Karpas-422 (cell line): Measurements from ENCODE around the gene MCTP2. TPM values are rescaled to one million over a fixed set of nuclear protein-coding genes. Genes with fewer than 3 reads are reported as not detected.

Source experiments
- DNase-seq: peaks from one replicate; pipeline ENCODE4 v3.0.0-alpha.2; 2015
- H2AFZ ChIP-seq: fragments of 200-600 bp; sonication (generic); 2 replicates; pipeline ENCODE4 v1.6.1; 2014; ENCODE audit warnings: antibody characterized with exemption, low read length, mixed read lengths
- H3K27ac ChIP-seq: fragments of 200-600 bp; sonication (generic); 2 replicates; pipeline ENCODE4 v1.5.1; 2014; ENCODE audit warnings: mild to moderate bottlenecking, low read length, moderate library complexity
- H3K27me3 ChIP-seq: fragments of 200-600 bp; sonication (generic); 2 replicates; pipeline ENCODE4 v1.6.1; 2014; ENCODE audit warnings: low read length, mixed read lengths
- H3K36me3 ChIP-seq: fragments of 200-600 bp; sonication (generic); 2 replicates; pipeline ENCODE4 v1.6.1; 2014; ENCODE audit warnings: low read length, mixed read lengths; ENCODE audit not compliant: insufficient read depth
- H3K4me1 ChIP-seq: fragments of 200-600 bp; sonication (generic); 2 replicates; pipeline ENCODE4 v1.6.1; 2014; ENCODE audit warnings: mild to moderate bottlenecking, low read length, mixed read lengths
- H3K4me2 ChIP-seq: fragments of 200-600 bp; sonication (generic); 2 replicates; pipeline ENCODE4 v1.6.1; 2014; ENCODE audit warnings: low read length, low read depth, mild to moderate bottlenecking; ENCODE audit not compliant: poor library complexity, severe bottlenecking
- H3K4me3 ChIP-seq: fragments of 200-600 bp; sonication (generic); 2 replicates; pipeline ENCODE4 v1.5.1; 2014; ENCODE audit warnings: mild to moderate bottlenecking, antibody characterized with exemption, low read length, mixed read lengths
- H3K79me2 ChIP-seq: fragments of 200-600 bp; sonication (generic); 2 replicates; pipeline ENCODE4 v1.6.1; 2014; ENCODE audit warnings: mild to moderate bottlenecking, low read length, mixed read lengths
- H3K9ac ChIP-seq: fragments of 200-600 bp; sonication (generic); 2 replicates; pipeline ENCODE4 v1.6.0; 2014; ENCODE audit warnings: low read length
- H3K9me2 ChIP-seq: fragments of 200-600 bp; sonication (generic), shearing (Covaris generic); replicated peaks from 2 replicates; pipeline ENCODE4 v1.6.0; 2014; ENCODE audit warnings: mild to moderate bottlenecking, low read length, moderate library complexity; ENCODE audit not compliant: insufficient read depth
- H3K9me3 ChIP-seq: fragments of 300-700, 200-600 bp; sonication (generic); 2 replicates; pipeline ENCODE4 v1.6.1; 2014; ENCODE audit warnings: low read length, mixed read lengths
- H4K20me1 ChIP-seq: fragments of 200-600 bp; sonication (generic); 2 replicates; pipeline ENCODE4 v1.6.1; 2014; ENCODE audit warnings: mild to moderate bottlenecking, antibody characterized with exemption, low read length, low read depth; ENCODE audit not compliant: insufficient read depth
- total RNA-seq: library from RNA; depleted of rRNA; stranded (reverse); fragments of >200 nt; shearing (Covaris generic); gene quantifications from 2 replicates; pipeline ENCODE4 v1.2.3, GENCODE V29; 2014; ENCODE audit warnings: low replicate concordance

Gene MCTP2
- total RNA-seq, 1 experiment from 2014 or later = 58.9 TPM

- peaks cover 7% of the 10 kb centered on the region for H3K36me3 ChIP-seq
- no peak for DNase-seq
- no peaks in the 10 kb centered on the region for H3K4me1 ChIP-seq
- H4K20me1 ChIP-seq = no peaks in the 10 kb centered on the region
- H3K9me2 ChIP-seq = no peaks in the 10 kb centered on the region
- no peaks in the 10 kb centered on the region for H3K9me3 ChIP-seq
- H3K4me3 ChIP-seq = no peak overlapping the region
- no peak overlapping the region for H3K27ac ChIP-seq
- no peak overlapping the region for H3K4me2 ChIP-seq
- no peak overlapping the region for H2AFZ ChIP-seq
- H3K79me2 ChIP-seq = no peaks in the 10 kb centered on the region
- no peak overlapping the region for H3K9ac ChIP-seq
- no peaks in the 10 kb centered on the region for H3K27me3 ChIP-seq
These were observed 128.9 kb downstream of the MCTP2 start for GRCh38 chr15:94360251-94360685.

GRCh38 chr15:94362385-94363092 is 131.2 kb downstream of the MCTP2 start:
- H3K79me2 ChIP-seq = no peaks in the 10 kb centered on the region
- no peak overlapping the region for H3K4me3 ChIP-seq
- peaks cover 5% of the 10 kb centered on the region; the same call in 1 of the 2 replicates for H3K36me3 ChIP-seq
- peaks cover 13% of the 10 kb centered on the region for H3K4me1 ChIP-seq
- no peak overlapping the region for H3K9ac ChIP-seq
- H3K9me2 ChIP-seq = no peaks in the 10 kb centered on the region
- no peak overlapping the region for H2AFZ ChIP-seq
- H3K27ac ChIP-seq = no peak overlapping the region
- no peaks in the 10 kb centered on the region for H3K27me3 ChIP-seq
- H3K4me2 ChIP-seq = no peak overlapping the region
- no peaks in the 10 kb centered on the region for H3K9me3 ChIP-seq
- DNase-seq = no peak
- no peaks in the 10 kb centered on the region for H4K20me1 ChIP-seq

GRCh38 chr15:94363382-94363781 is 132.0 kb downstream of the MCTP2 start:
- Histone ChIP-seq H3K4me2 (no peak overlapping the region), H3K36me3 (peaks cover 5% of the 10 kb centered on the region; the same call in 1 of the 2 replicates), H3K9me2 (no peaks in the 10 kb centered on the region), H3K9me3 (no peaks in the 10 kb centered on the region), H3K9ac (no peak overlapping the region), H3K79me2 (no peaks in the 10 kb centered on the region), H2AFZ (no peak overlapping the region), H3K4me1 (peaks cover 17% of the 10 kb centered on the region), H3K27me3 (no peaks in the 10 kb centered on the region), H3K27ac (no peak overlapping the region), H4K20me1 (no peaks in the 10 kb centered on the region), H3K4me3 (no peak overlapping the region)
- no peak for DNase-seq

- no peak for DNase-seq
- H3K4me1 ChIP-seq = peaks cover 17% of the 10 kb centered on the region
- H3K79me2 ChIP-seq = no peaks in the 10 kb centered on the region
- no peak overlapping the region for H3K9ac ChIP-seq
- no peak overlapping the region for H3K4me3 ChIP-seq
- H2AFZ ChIP-seq = no peak overlapping the region
- H3K36me3 ChIP-seq = peaks cover 7% of the 10 kb centered on the region
- H3K27ac ChIP-seq = no peak overlapping the region
- no peaks in the 10 kb centered on the region for H4K20me1 ChIP-seq
- no peaks in the 10 kb centered on the region for H3K9me3 ChIP-seq
- H3K4me2 ChIP-seq = no peak overlapping the region
- H3K27me3 ChIP-seq = no peaks in the 10 kb centered on the region
- H3K9me2 ChIP-seq = no peaks in the 10 kb centered on the region
These were observed 135.4 kb downstream of the MCTP2 start for GRCh38 chr15:94366781-94367180.

- H3K36me3 ChIP-seq = peaks cover 13% of the 10 kb centered on the region
- peaks cover 17% of the 10 kb centered on the region for H3K4me1 ChIP-seq
- H4K20me1 ChIP-seq = no peaks in the 10 kb centered on the region
- H3K27ac ChIP-seq = no peak overlapping the region
- H3K9ac ChIP-seq = no peak overlapping the region
- no peaks in the 10 kb centered on the region for H3K9me3 ChIP-seq
- H3K4me2 ChIP-seq = no peak overlapping the region
- H3K9me2 ChIP-seq = no peaks in the 10 kb centered on the region
- H3K4me3 ChIP-seq = no peak overlapping the region
- no peak overlapping the region for H2AFZ ChIP-seq
- DNase-seq = no peak
- no peaks in the 10 kb centered on the region for H3K79me2 ChIP-seq
- H3K27me3 ChIP-seq = no peaks in the 10 kb centered on the region
These were observed 136.6 kb downstream of the MCTP2 start for GRCh38 chr15:94367726-94368535.

GRCh38 chr15:94370206-94370935 is 139.0 kb downstream of the MCTP2 start:
- DNase-seq = no peak
- H3K27me3 ChIP-seq = no peaks in the 10 kb centered on the region
- H4K20me1 ChIP-seq = no peaks in the 10 kb centered on the region
- no peak overlapping the region for H2AFZ ChIP-seq
- H3K79me2 ChIP-seq = no peaks in the 10 kb centered on the region
- no peak overlapping the region for H3K27ac ChIP-seq
- H3K9me3 ChIP-seq = no peaks in the 10 kb centered on the region
- no peaks in the 10 kb centered on the region for H3K9me2 ChIP-seq
- H3K4me1 ChIP-seq = peaks cover 17% of the 10 kb centered on the region
- no peak overlapping the region for H3K9ac ChIP-seq
- no peak overlapping the region for H3K4me3 ChIP-seq
- peaks cover 13% of the 10 kb centered on the region; the same call in 1 of the 2 replicates for H3K36me3 ChIP-seq
- no peak overlapping the region for H3K4me2 ChIP-seq

GRCh38 chr15:94370936-94371285 is 139.6 kb downstream of the MCTP2 start:
- Histone ChIP-seq H3K9ac (no peak overlapping the region), H3K9me2 (no peaks in the 10 kb centered on the region), H2AFZ (no peak overlapping the region), H3K4me3 (no peak overlapping the region), H3K79me2 (no peaks in the 10 kb centered on the region), H3K9me3 (no peaks in the 10 kb centered on the region), H3K36me3 (peaks cover 13% of the 10 kb centered on the region; the same call in 1 of the 2 replicates), H3K27me3 (no peaks in the 10 kb centered on the region), H3K4me1 (peaks cover 17% of the 10 kb centered on the region), H4K20me1 (no peaks in the 10 kb centered on the region), H3K27ac (no peak overlapping the region), H3K4me2 (no peak overlapping the region)
- no peak for DNase-seq

GRCh38 chr15:94372821-94373220 is 141.5 kb downstream of the MCTP2 start:
- Histone ChIP-seq H3K27ac (no peak overlapping the region), H3K4me2 (no peak overlapping the region), H3K9me3 (no peaks in the 10 kb centered on the region), H3K4me3 (no peak overlapping the region), H3K4me1 (peaks cover 1% of the 10 kb centered on the region), H3K9me2 (no peaks in the 10 kb centered on the region), H3K27me3 (no peaks in the 10 kb centered on the region), H2AFZ (no peak overlapping the region), H4K20me1 (no peaks in the 10 kb centered on the region), H3K36me3 (peaks cover 13% of the 10 kb centered on the region; the same call in 1 of the 2 replicates), H3K9ac (no peak overlapping the region), H3K79me2 (no peaks in the 10 kb centered on the region)
- no peak for DNase-seq
